ENCODE data around the gene AXIN2. TPM values are rescaled to one million over a fixed set of nuclear protein-coding genes. Genes with fewer than 3 reads are reported as not detected.
"Not testable (repeated sequence)": the region's sequence is repeated elsewhere in the genome, so short reads cannot be mapped to it uniquely, and the experiment has no call there.

The AXIN2 gene
- total RNA-seq, 4 donors from 2014 or later, result 23.9 to 54.3 (median 42.8) TPM

DNA sequence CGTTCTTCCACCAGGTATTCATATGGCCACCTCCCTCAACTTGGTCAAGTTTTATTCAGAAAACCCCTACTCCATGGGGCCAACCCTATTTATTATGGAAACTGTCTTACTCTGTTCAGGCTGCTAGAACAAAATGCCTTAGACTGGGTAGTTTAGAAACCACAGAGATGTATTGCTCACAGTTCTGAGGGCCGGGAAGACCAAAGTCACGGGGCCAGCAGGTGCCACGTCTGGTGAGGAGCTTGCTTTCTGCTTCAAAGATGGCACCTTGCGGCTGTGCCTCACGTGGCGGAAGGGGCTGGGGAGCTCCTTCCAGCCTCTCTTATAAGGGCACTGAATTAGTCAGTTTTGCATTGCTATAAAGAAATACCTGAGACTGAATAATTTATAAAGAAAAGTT is 74.3 kb downstream of the AXIN2 start:
- no peaks in the 10 kb centered on the region for H3K36me3 ChIP-seq
- H3K4me1 ChIP-seq, result peaks cover 18 to 41% of the 10 kb centered on the region in 2 donors
- H3K9me3 ChIP-seq, result no peaks in the 10 kb centered on the region
- WGBS, 2 donors, result 89 to 92% methylated on average over 7 of the region's 7 CpGs
- no peaks in the 10 kb centered on the region for H3K27me3 ChIP-seq
- intact Hi-C loops (cut with DNase I), result no loop called here
- H3K27ac ChIP-seq, result peak overlapping the region; percentile 5 to 56 (median 20)
- TF ChIP-seq, protein P1, sequence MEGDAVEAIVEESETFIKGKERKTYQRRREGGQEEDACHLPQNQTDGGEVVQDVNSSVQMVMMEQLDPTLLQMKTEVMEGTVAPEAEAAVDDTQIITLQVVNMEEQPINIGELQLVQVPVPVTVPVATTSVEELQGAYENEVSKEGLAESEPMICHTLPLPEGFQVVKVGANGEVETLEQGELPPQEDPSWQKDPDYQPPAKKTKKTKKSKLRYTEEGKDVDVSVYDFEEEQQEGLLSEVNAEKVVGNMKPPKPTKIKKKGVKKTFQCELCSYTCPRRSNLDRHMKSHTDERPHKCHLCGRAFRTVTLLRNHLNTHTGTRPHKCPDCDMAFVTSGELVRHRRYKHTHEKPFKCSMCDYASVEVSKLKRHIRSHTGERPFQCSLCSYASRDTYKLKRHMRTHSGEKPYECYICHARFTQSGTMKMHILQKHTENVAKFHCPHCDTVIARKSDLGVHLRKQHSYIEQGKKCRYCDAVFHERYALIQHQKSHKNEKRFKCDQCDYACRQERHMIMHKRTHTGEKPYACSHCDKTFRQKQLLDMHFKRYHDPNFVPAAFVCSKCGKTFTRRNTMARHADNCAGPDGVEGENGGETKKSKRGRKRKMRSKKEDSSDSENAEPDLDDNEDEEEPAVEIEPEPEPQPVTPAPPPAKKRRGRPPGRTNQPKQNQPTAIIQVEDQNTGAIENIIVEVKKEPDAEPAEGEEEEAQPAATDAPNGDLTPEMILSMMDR (IDR thresholded peaks at IDR 0.05), result no peak
- TF ChIP-seq POLR2A (IDR thresholded peaks at IDR 0.05), result no peak
- H3K4me3 ChIP-seq (replicated peaks in 1 of 3), result no peak overlapping the region
- DNase-seq, result no peak

- peak; percentile 93 to 98 for DNase-seq
- no peak overlapping the region for H3K4me3 ChIP-seq (replicated peaks in 1 of 3)
- peaks cover 19 to 42% of the 10 kb centered on the region in 2 donors for H3K4me1 ChIP-seq
- TF ChIP-seq POLR2A (IDR thresholded peaks at IDR 0.05), result no peak
- TF ChIP-seq, protein P1 (IDR thresholded peaks at IDR 0.05), result no peak
- WGBS, 2 donors, result 29 to 31% methylated on average over 9 of the region's 9 CpGs
- no peaks in the 10 kb centered on the region for H3K27me3 ChIP-seq
- intact Hi-C loops (cut with DNase I), result no loop called here
- H3K36me3 ChIP-seq, result no peaks in the 10 kb centered on the region
- H3K27ac ChIP-seq, result peak overlapping the region; percentile 5 to 56 (median 20)
- H3K9me3 ChIP-seq, result no peaks in the 10 kb centered on the region
Observed at GRCh38 chr17:65485388-65486299, 75.8 kb downstream of the AXIN2 start.

DNA sequence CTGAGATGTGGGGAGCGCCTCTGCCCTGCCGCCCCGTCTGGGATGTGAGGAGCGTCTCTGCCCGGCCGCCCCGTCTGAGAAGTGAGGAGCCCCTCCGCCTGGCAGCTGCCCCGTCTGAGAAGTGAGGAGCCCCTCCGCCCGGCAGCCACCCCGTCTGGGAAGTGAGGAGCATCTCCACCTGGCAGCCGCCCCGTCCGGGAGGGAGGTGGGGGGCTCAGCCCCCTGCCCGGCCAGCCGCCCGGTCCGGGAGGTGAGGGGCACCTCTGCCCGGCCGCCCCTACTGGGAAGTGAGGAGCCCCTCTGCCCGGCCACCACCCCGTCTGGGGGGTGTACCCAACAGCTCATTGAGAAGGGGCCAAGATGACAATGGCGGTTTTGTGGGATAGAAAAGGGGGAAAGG is 77.0 kb downstream of the AXIN2 start:
- intact Hi-C loops (cut with DNase I); H3K36me3 ChIP-seq; H3K27me3 ChIP-seq; H3K4me3 ChIP-seq (replicated peaks in 1 of 3); DNase-seq; H3K9me3 ChIP-seq: not testable (repeated sequence)
- H3K4me1 ChIP-seq, result peaks cover 19 to 42% of the 10 kb centered on the region in 2 donors
- H3K27ac ChIP-seq, result peak overlapping the region; percentile 17 to 84 (median 80)
- 90 to 92% methylated on average over 9 to 10 of the region's 24 CpGs for WGBS, 2 donors

GRCh38 chr17:65483438-65483837 is 78.0 kb downstream of the AXIN2 start:
- DNase-seq, result peak; percentile 46 to 55
- no peak for TF ChIP-seq POLR2A (IDR thresholded peaks at IDR 0.05)
- TF ChIP-seq, protein P1 (IDR thresholded peaks at IDR 0.05), result no peak
- no peak overlapping the region for H3K4me3 ChIP-seq (replicated peaks in 1 of 3)
- intact Hi-C loops (cut with DNase I), result no loop called here
- H3K27me3 ChIP-seq, result no peaks in the 10 kb centered on the region
- no peaks in the 10 kb centered on the region for H3K9me3 ChIP-seq
- peaks cover 19 to 42% of the 10 kb centered on the region in 2 donors for H3K4me1 ChIP-seq
- WGBS, 2 donors, result 43 to 50% methylated on average over 10 of the region's 10 CpGs
- H3K27ac ChIP-seq, result peak overlapping the region; percentile 48 to 84 (median 80)
- H3K36me3 ChIP-seq, result no peaks in the 10 kb centered on the region

GRCh38 chr17:65482201-65482600 is 79.2 kb downstream of the AXIN2 start:
- Histone ChIP-seq H3K4me3 (replicated peaks in 1 of 3) (no peak overlapping the region), H3K27me3 (no peaks in the 10 kb centered on the region), H3K4me1 (peaks cover 19 to 39% of the 10 kb centered on the region in 2 donors), H3K36me3 (no peaks in the 10 kb centered on the region), H3K9me3 (no peaks in the 10 kb centered on the region), H3K27ac (peak overlapping the region in 2 of 3 donors; percentile 10 to 84)
- DNase-seq, result no peak
- intact Hi-C loops (cut with DNase I), result no loop called here
- WGBS, 2 donors, result 52 to 68% methylated on average over 3 of the region's 3 CpGs
- TF ChIP-seq, protein P1 (IDR thresholded peaks at IDR 0.05), result no peak
- TF ChIP-seq POLR2A (IDR thresholded peaks at IDR 0.05), result no peak

All from thyroid gland (tissue), 4 donors.